Heart right ventricle (tissue), 16 donors: ENCODE results near the gene FBP1. TPM values are rescaled to one million over a fixed set of nuclear protein-coding genes. Genes with fewer than 3 reads are reported as not detected.

Source experiments
- ATAC-seq, 8 donors: fragments of 200-7000 bp; cut with Tn5 transposase; one replicate each; pipeline ENCODE4 v1.9.1; 2020; ENCODE audit warnings: mild to moderate bottlenecking in 8 of 8, moderate library complexity in 8 of 8, moderate number of reproducible peaks in 1 of 8
- DNase-seq, 2 donors: peaks; one replicate each; pipeline ENCODE4 v3.0.0-alpha.2; 2020
- H3K27ac ChIP-seq, 10 donors: fragments of 200-600 bp; sonication (generic) in 2 of 10; one replicate each; pipeline versions ENCODE4 v1.5.0 to v1.8.0; 2020 to 2022; ENCODE audit warnings: mild to moderate bottlenecking in 3 of 10
- H3K27me3 ChIP-seq, 7 donors: fragments of 200-600 bp; one replicate each; pipeline ENCODE4 v1.8.0; 2021 to 2022; ENCODE audit warnings: mild to moderate bottlenecking in 2 of 7
- H3K36me3 ChIP-seq, 9 donors: fragments of 200-600 bp; sonication (generic) in 1 of 9; one replicate each; pipeline versions ENCODE4 v1.5.0 to v1.8.0; 2020 to 2022; ENCODE audit warnings: mild to moderate bottlenecking in 2 of 9
- H3K4me1 ChIP-seq, 9 donors: fragments of 200-600 bp; sonication (generic) in 1 of 9; one replicate each; pipeline versions ENCODE4 v1.5.0 to v1.8.0; 2020 to 2022; ENCODE audit warnings: mild to moderate bottlenecking in 4 of 9
- H3K4me3 ChIP-seq, 10 donors: fragments of 200-600 bp; sonication (generic) in 2 of 10; one replicate each; pipeline versions ENCODE4 v1.5.0 to v1.8.0; 2020 to 2022; ENCODE audit warnings: mild to moderate bottlenecking in 7 of 10, moderate library complexity in 2 of 10
- H3K9me3 ChIP-seq, 11 donors: fragments of 200-600 bp in 10 of 11; sonication (generic) in 2 of 11; one replicate each; pipeline versions ENCODE4 v1.5.0 to v1.8.0; 2013 to 2022; ENCODE audit warnings: mild to moderate bottlenecking in 2 of 11, control low read depth in 1 of 11, moderate library complexity in 1 of 11
- WGBS, 2 donors: extraction: QIAGEN DNeasy Blood & Tissue Kit; methylation state at CpG; one replicate each; pipeline ENCODE4 v1.1.7; 2013; ENCODE audit warnings: inconsistent platforms in 1 of 2; 5-methylcytosine and 5-hydroxymethylcytosine counted together
- intact Hi-C, 10 donors: fragments of 100-400 bp; cut with DNase I; formaldehyde crosslinking; loops; one replicate each; pipeline versions ENCODE4 v1.11.1 to v1.14.2; 2022
- polyA plus RNA-seq, 2 donors: library from polyadenylated mRNA; stranded (reverse); fragments of 200-250 nt; gene quantifications; one replicate each; pipeline ENCODE4 v1.2.3, GENCODE V29; 2013
- total RNA-seq, 10 donors: library from RNA; stranded (reverse); fragmentation: NEBNext Ultra II Directional in 3 of 10; extraction: Animal tissue kit (Norgen Biotek cat#: 25700) in 3 of 10; gene quantifications; one replicate each; pipeline versions ENCODE4 v1.2.1 to v1.2.4, GENCODE V29; 2021 to 2023
- TF ChIP-seq, protein P1 (sequence below), 9 donors: fragments of 200-600 bp; sonication (generic) in 2 of 9; IDR thresholded peaks; one replicate each; pipeline versions ENCODE4 v1.5.0 to v1.8.0; 2021 to 2022; ENCODE audit warnings: antibody characterized with exemption in 9 of 9, mild to moderate bottlenecking in 5 of 9, moderate library complexity in 1 of 9
- donor health status: Arrhythmogenic right ventricular cardiomyopathy.
- donor health status: ischemic (EF 13 %, LVEDD 7.1; RV severe dilation, severe dysfunction).
- donor health status: healthy with polysubstance abuse.
- donor health status: DM: no; HTN: yes; CAD: no.
- donor health status: DM: no; HTN: no; CAD: no.
- donor health status: ischemic (EF 25% LVEDD 6.9; RV normal size, moderate dysfunction).
- donor health status: ischemic (EF 25% LVEDD 5.7; RV mildly dilated, moderate dysfunction).
- donor health status: healthy.
- donor health status: DM: yes; HTN: yes; CAD: no.
- donor health status: Ischemic cardiomyopathy.
- donor health status: ischemic (EF 35%, LVEDD 5.7; RV mildly dilated, moderate dysfunction).
- donor health status: nonischemic (EF 11% LVEDD 7.7; RV severe dilation, severe dysfunction).
- donor health status: DM: yes; HTN: yes; CAD: no.
- donor health status: PGD.
- donor health status: ischemic (EF 29% LVEDD 5.4; RV normal size, mild dysfunction).
- donor health status: nonischemic (EF 23%, LVEDD 6.1; RV moderate dilation, normal function).

FBP1 gene
- total and polyA plus RNA-seq, 12 donors = 0.16 to 9.7 (median 0.57) TPM

DNA sequence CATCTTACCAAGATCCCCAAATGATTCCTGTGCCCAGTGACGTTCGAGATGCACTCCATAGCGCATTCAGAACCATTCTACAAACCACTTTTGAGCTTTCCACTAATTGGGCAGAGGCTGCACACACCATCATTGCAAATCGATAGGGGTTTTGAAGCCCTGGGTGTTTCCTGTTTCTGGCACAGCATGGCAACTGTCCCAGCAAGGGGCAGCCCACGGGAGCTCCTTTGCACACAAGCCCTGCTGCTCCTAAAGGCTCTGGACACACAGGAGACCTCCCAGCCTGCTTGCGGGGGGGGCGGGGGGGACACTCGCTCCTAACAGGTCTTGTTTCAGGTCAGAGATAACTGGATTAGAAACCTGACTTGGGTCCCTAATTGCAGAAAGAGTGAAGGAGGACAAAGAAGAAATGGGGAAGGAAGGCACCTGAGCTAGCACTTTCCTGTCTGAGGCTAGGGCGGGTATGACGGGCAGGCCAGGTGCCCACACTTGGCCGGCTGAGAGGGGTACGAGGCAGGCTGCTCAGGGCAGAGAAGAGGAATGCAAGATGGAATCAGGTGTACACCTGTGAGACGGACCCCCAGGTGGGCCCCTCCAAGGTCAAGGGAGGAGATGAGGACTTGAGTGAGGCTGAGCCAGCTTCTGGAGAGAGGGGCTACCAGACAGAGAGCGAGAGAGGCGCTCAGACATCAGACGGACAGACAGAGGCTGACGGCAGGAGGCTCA lies 820 bp downstream of the FBP1 start:
- Histone ChIP-seq H3K9me3 (no peaks in the 10 kb centered on the region), H3K4me1 (peaks cover 0 to 26% (median 7%) of the 10 kb centered on the region in 9 donors), H3K36me3 (no peaks in the 10 kb centered on the region), H3K27me3 (peaks cover 7 to 20% (median 11%) of the 10 kb centered on the region in 7 donors), H3K27ac (peak overlapping the region in 1 of 10 donors; percentile 90), H3K4me3 (peak overlapping the region; percentile 46 to 76 (median 62))
- TF ChIP-seq, protein P1, sequence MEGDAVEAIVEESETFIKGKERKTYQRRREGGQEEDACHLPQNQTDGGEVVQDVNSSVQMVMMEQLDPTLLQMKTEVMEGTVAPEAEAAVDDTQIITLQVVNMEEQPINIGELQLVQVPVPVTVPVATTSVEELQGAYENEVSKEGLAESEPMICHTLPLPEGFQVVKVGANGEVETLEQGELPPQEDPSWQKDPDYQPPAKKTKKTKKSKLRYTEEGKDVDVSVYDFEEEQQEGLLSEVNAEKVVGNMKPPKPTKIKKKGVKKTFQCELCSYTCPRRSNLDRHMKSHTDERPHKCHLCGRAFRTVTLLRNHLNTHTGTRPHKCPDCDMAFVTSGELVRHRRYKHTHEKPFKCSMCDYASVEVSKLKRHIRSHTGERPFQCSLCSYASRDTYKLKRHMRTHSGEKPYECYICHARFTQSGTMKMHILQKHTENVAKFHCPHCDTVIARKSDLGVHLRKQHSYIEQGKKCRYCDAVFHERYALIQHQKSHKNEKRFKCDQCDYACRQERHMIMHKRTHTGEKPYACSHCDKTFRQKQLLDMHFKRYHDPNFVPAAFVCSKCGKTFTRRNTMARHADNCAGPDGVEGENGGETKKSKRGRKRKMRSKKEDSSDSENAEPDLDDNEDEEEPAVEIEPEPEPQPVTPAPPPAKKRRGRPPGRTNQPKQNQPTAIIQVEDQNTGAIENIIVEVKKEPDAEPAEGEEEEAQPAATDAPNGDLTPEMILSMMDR (IDR thresholded peaks at IDR 0.05) = no peak
- WGBS, 2 donors = 60 to 65% methylated on average over 16 to 17 of the region's 17 CpGs
- ATAC-seq (no peak), DNase-seq (no peak)
- intact Hi-C loops = no loop called here

DNA sequence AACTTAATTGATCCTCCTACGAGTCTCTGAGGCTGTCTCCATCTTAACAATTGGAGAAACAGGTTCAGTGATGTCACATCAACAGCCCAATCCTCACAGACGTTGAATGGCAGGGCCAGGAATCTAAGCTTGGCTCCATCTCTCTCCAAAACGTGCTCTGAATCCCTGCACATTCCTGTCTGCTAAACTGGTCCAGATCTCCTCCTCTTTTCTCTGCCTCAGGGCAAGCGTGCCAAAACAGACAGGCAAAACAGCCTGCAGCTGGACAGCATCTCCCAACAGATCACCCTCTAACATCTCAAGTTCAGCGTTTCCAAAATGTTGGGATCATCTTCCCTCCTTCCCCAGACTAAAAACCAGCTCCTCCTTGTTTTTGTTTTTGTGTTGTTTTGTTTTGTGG lies 6.6 kb downstream of the FBP1 start:
- Histone ChIP-seq H3K27ac (no peak overlapping the region), H3K9me3 (no peaks in the 10 kb centered on the region), H3K4me3 (no peak overlapping the region), H3K27me3 (peaks cover 0 to 18% (median 4%) of the 10 kb centered on the region in 7 donors), H3K4me1 (no peaks in the 10 kb centered on the region), H3K36me3 (no peaks in the 10 kb centered on the region)
- no peak for ATAC-seq
- 23 to 37% methylated on average over 5 of the region's 5 CpGs for WGBS, 2 donors
- no peak for DNase-seq
- intact Hi-C loops = no loop called here
- TF ChIP-seq, protein P1 (IDR thresholded peaks at IDR 0.05) = no peak

DNA sequence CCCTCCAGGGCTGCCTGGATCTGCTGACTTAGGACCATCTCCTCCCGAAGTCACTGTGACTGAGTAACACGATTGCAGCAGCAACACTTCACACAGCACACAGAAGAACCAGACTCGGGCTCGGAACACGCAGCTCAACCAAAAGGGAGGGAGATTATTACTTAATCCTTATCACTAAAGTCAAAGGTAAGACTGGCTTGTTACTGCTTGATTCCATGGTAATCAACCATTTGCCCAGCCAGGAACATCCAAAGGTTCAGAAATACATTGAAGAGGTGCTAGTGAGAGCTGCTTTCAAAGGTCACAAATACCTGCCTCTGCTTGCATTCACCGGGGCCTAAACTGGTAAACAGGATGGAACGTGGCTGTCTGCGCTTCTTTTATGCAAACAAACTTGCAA lies 7.7 kb downstream of the FBP1 start:
- peaks cover 0 to 18% (median 4%) of the 10 kb centered on the region in 7 donors for H3K27me3 ChIP-seq
- H3K9me3 ChIP-seq = no peaks in the 10 kb centered on the region
- H3K4me3 ChIP-seq = no peak overlapping the region
- DNase-seq (no peak), ATAC-seq (no peak)
- no peaks in the 10 kb centered on the region for H3K36me3 ChIP-seq
- 71 to 76% methylated on average over 8 of the region's 8 CpGs for WGBS, 2 donors
- no peak overlapping the region for H3K27ac ChIP-seq
- intact Hi-C loops = no loop called here
- no peaks in the 10 kb centered on the region for H3K4me1 ChIP-seq
- TF ChIP-seq, protein P1 (IDR thresholded peaks at IDR 0.05) = no peak

DNA sequence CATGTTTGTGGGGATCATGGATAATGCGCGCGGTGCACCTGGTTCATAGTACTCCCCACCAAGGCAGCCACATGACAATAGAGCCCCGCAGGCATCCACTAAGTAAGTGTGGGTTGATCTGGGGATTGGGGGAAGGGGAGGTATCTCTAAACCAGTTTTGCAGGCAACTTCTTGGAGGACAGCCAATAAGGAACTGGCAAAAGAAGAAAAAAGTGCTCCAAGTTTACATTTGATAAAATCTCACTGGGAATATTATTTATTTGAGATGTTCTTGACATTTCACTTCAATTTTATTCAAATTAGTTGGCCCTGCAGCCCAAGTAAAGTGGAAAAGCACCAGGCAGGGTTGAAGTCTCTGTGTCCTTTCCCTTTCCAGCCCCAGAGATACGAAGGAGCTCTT lies 8.5 kb downstream of the FBP1 start:
- no peaks in the 10 kb centered on the region for H3K4me1 ChIP-seq
- 68 to 76% methylated on average over 5 of the region's 5 CpGs for WGBS, 2 donors
- DNase-seq = no peak
- no peaks in the 10 kb centered on the region for H3K36me3 ChIP-seq
- no peaks in the 10 kb centered on the region for H3K9me3 ChIP-seq
- intact Hi-C loops = no loop called here
- no peak overlapping the region for H3K27ac ChIP-seq
- no peak overlapping the region for H3K4me3 ChIP-seq
- H3K27me3 ChIP-seq = peaks cover 0 to 18% (median 4%) of the 10 kb centered on the region in 7 donors
- TF ChIP-seq, protein P1 (IDR thresholded peaks at IDR 0.05) = no peak
- ATAC-seq = no peak
